GF-D8 (cell line): ENCODE results near the gene COX7A2L.
A peak's percentile ranks its signal among the peaks of the same experiment; 100 is the strongest.
"Not testable (repeated sequence)": the region's sequence is repeated elsewhere in the genome, so short reads cannot be mapped to it uniquely, and the experiment has no call there.

Source experiments
- DNase-seq: peaks from one replicate; lab custom pipeline; 2025; lab: John Stamatoyannopoulos, UW

COX7A2L gene

GRCh38 chr2:42360890-42361727 lies at the start of gene COX7A2L:
Gene COX7A2L (minus strand): TSS chr2:42361217. CDS start chr2:42361161, 56 bp downstream.
- peak; percentile 86 for DNase-seq

- DNase-seq, result no peak
Observed at GRCh38 chr2:42408009-42408408, 47.0 kb upstream of the COX7A2L start.

- DNase-seq, result no peak
Observed at GRCh38 chr2:42407476-42407875, 46.5 kb upstream of the COX7A2L start.

GRCh38 chr2:42404676-42405075 lies 43.7 kb upstream of the COX7A2L start:
- DNase-seq, result no peak

- no peak for DNase-seq
Observed at GRCh38 chr2:42401773-42402172, 40.8 kb upstream of the COX7A2L start.

GRCh38 chr2:42398052-42398451 lies 37.0 kb upstream of the COX7A2L start:
- DNase-seq, result not testable (repeated sequence)

- DNase-seq, result not testable (repeated sequence)
Observed at GRCh38 chr2:42393320-42393719, 32.3 kb upstream of the COX7A2L start.

GRCh38 chr2:42392191-42392590 lies 31.2 kb upstream of the COX7A2L start:
- no peak for DNase-seq

- no peak for DNase-seq
Observed at GRCh38 chr2:42390401-42390969, 29.5 kb upstream of the COX7A2L start.

GRCh38 chr2:42386682-42387081 lies 25.7 kb upstream of the COX7A2L start:
- no peak for DNase-seq

GRCh38 chr2:42385225-42385624 lies 24.2 kb upstream of the COX7A2L start:
- no peak for DNase-seq

GRCh38 chr2:42383855-42384530 lies 23.0 kb upstream of the COX7A2L start:
- no peak for DNase-seq

- DNase-seq, result no peak
Observed at GRCh38 chr2:42382144-42382543, 21.1 kb upstream of the COX7A2L start.

- not testable (repeated sequence) for DNase-seq
Observed at GRCh38 chr2:42380026-42380425, 19.0 kb upstream of the COX7A2L start.

GRCh38 chr2:42378415-42378814 lies 17.4 kb upstream of the COX7A2L start:
- no peak for DNase-seq

- no peak for DNase-seq
Observed at GRCh38 chr2:42376758-42377157, 15.7 kb upstream of the COX7A2L start.

GRCh38 chr2:42372474-42373200 lies 11.6 kb upstream of the COX7A2L start:
- no peak for DNase-seq

- no peak for DNase-seq
Observed at GRCh38 chr2:42371611-42372473, 10.8 kb upstream of the COX7A2L start.

GRCh38 chr2:42369532-42370229 lies 8.7 kb upstream of the COX7A2L start:
- no peak for DNase-seq

GRCh38 chr2:42368817-42369531 lies 8.0 kb upstream of the COX7A2L start:
- no peak for DNase-seq
